Fibroblast of the aortic adventitia (primary cell): ENCODE results near the gene FASN. TPM values are rescaled to one million over a fixed set of nuclear protein-coding genes. Genes with fewer than 3 reads are reported as not detected.
A peak's percentile ranks its signal among the peaks of the same experiment; 100 is the strongest.

Experiments
- DNase-seq: peaks from one replicate; pipeline ENCODE4 v3.0.0-alpha.2; 2010; ENCODE audit warnings: low read depth
- H3K4me3 ChIP-seq: 2 replicates; pipeline ENCODE4 v1.5.1; 2011; ENCODE audit warnings: low read depth, mild to moderate bottlenecking, control low read depth, low read length, moderate library complexity
- CTCF ChIP-seq: IDR thresholded peaks from 2 replicates; pipeline ENCODE4 v1.5.1; 2011; ENCODE audit warnings: mild to moderate bottlenecking, low read length, control low read depth, inconsistent platforms; ENCODE audit not compliant: insufficient read depth
- total RNA-seq: library from RNA; depleted of rRNA; stranded (reverse); fragments of >200 nt; gene quantifications from 2 replicates; pipeline ENCODE4 v1.2.3, GENCODE V29; 2012; ENCODE audit warnings: low replicate concordance

FASN gene
- total RNA-seq, 1 donor, result 65.2 TPM

- peak overlapping the region; percentile 74 for H3K4me3 ChIP-seq
- DNase-seq, result no peak
- no peak for TF ChIP-seq CTCF
Observed at GRCh38 chr17:82096709-82097183, 1.3 kb downstream of the FASN start.

GRCh38 chr17:82095777-82096708 is 2.0 kb downstream of the FASN start:
- H3K4me3 ChIP-seq, result peak overlapping the region; percentile 74
- TF ChIP-seq CTCF, result no peak
- no peak for DNase-seq

- DNase-seq, result no peak
- TF ChIP-seq CTCF, result no peak
- H3K4me3 ChIP-seq, result peak overlapping the region; percentile 74
Observed at GRCh38 chr17:82094931-82095776, 2.9 kb downstream of the FASN start.

- no peak overlapping the region for H3K4me3 ChIP-seq
- no peak for DNase-seq
- TF ChIP-seq CTCF, result no peak
Observed at GRCh38 chr17:82092995-82093751, 4.9 kb downstream of the FASN start.

GRCh38 chr17:82092628-82092994 is 5.4 kb downstream of the FASN start:
- DNase-seq, result no peak
- no peak for TF ChIP-seq CTCF
- H3K4me3 ChIP-seq, result no peak overlapping the region

GRCh38 chr17:82092094-82092586 is 5.9 kb downstream of the FASN start:
- no peak for DNase-seq
- H3K4me3 ChIP-seq, result no peak overlapping the region
- no peak for TF ChIP-seq CTCF
